Caco-2 (cell line): ENCODE results near the gene NOA1. TPM values are rescaled to one million over a fixed set of nuclear protein-coding genes. Genes with fewer than 3 reads are reported as not detected.
"Not testable (repeated sequence)": the region's sequence is repeated elsewhere in the genome, so short reads cannot be mapped to it uniquely, and the experiment has no call there.

Experiments used
- BruUV-seq: library from RNA; stranded (reverse); fragments of 400-500 nt; replicated peaks from 2 replicates; lab custom pipeline; 2021; lab: Mats Ljungman, UMichigan
- CTCF ChIA-PET: fragments of 300-600 bp; sonication (Branson Sonifier 250); formaldehyde crosslinking; loops from one replicate; lab custom pipeline; 2022; ENCODE audit warnings: antibody characterized with exemption; lab: Charles Lee
- POLR2A ChIA-PET: fragments of 300-600 bp; sonication (Branson Sonifier 250); formaldehyde crosslinking; loops from one replicate; lab custom pipeline; 2022; ENCODE audit warnings: antibody characterized with exemption; lab: Charles Lee
- DNase-seq, 2 experiments: peaks; one replicate each; pipeline versions ENCODE4 v3.0.0 to v3.0.0-alpha.2; 2020 to 2022
- H3K27me3 ChIP-seq: replicated peaks from 2 replicates; pipeline ENCODE4 v1.6.0; 2011; ENCODE audit warnings: low read length; ENCODE audit not compliant: control insufficient read depth, insufficient read depth
- H3K36me3 ChIP-seq: 2 replicates; pipeline ENCODE4 v1.5.1; 2011; ENCODE audit warnings: low read length; ENCODE audit not compliant: control insufficient read depth, insufficient read depth
- H3K4me1 ChIP-seq: fragments of 250-450 bp; sonication (Bioruptor Pico); 2 replicates; pipeline ENCODE4 v1.5.1; 2020; ENCODE audit warnings: mild to moderate bottlenecking
- H3K4me3 ChIP-seq: 2 replicates; pipeline ENCODE4 v1.5.1; 2011; ENCODE audit warnings: low read depth, mild to moderate bottlenecking, control low read depth, low read length
- H3K9me3 ChIP-seq: fragments of 250-450 bp; sonication (Bioruptor Pico); 2 replicates; pipeline ENCODE4 v1.5.1; 2020; ENCODE audit warnings: mild to moderate bottlenecking, moderate library complexity
- H3K27ac Mint-ChIP-seq: one replicate; pipeline ENCODE4 v1.8.0; 2022; ENCODE audit warnings: mixed read lengths; ENCODE audit not compliant: unreplicated experiment
- H3K27me3 Mint-ChIP-seq: one replicate; pipeline ENCODE4 v1.8.0; 2022; ENCODE audit warnings: mixed read lengths; ENCODE audit not compliant: insufficient read depth, unreplicated experiment
- H3K36me3 Mint-ChIP-seq: one replicate; pipeline ENCODE4 v1.8.0; 2022; ENCODE audit warnings: mild to moderate bottlenecking, mixed read lengths; ENCODE audit not compliant: insufficient read depth, unreplicated experiment
- H3K4me1 Mint-ChIP-seq: one replicate; pipeline ENCODE4 v1.8.0; 2022; ENCODE audit warnings: low read depth, mixed read lengths; ENCODE audit not compliant: unreplicated experiment
- H3K4me3 Mint-ChIP-seq: one replicate; pipeline ENCODE4 v1.8.0; 2022; ENCODE audit warnings: mild to moderate bottlenecking, moderate library complexity, mixed read lengths; ENCODE audit not compliant: unreplicated experiment
- H3K9me3 Mint-ChIP-seq: one replicate; pipeline ENCODE4 v1.8.0; 2022; ENCODE audit warnings: mixed read lengths; ENCODE audit not compliant: unreplicated experiment
- CTCF ChIP-seq, 2 experiments: fragments of 200-600 bp in 1 of 2; IDR thresholded peaks; 1 replicate in 1 of 2; 2 replicates in 1 of 2; pipeline versions ENCODE4 v1.5.1 to v1.8.0; 2011 to 2022; ENCODE audit warnings: antibody characterized with exemption in 1 of 2, control low read depth in 1 of 2, inconsistent platforms in 1 of 2, low read depth in 1 of 2, low read length in 1 of 2, mild to moderate bottlenecking in 1 of 2, moderate library complexity in 1 of 2; ENCODE audit not compliant: insufficient read depth in 1 of 2, severe bottlenecking in 1 of 2, unreplicated experiment in 1 of 2
- intact Hi-C: fragments of 100-400 bp; cut with micrococcal nuclease; formaldehyde crosslinking; loops from one replicate; pipeline ENCODE4 v1.10.0; 2022; ENCODE audit not compliant: unreplicated experiment
- total RNA-seq: library from RNA; stranded (reverse); gene quantifications from 2 replicates; pipeline ENCODE4 v1.2.3, GENCODE V29; 2022

Gene NOA1
- total RNA-seq, 1 experiment from 2014 or later: 26.3 TPM

GRCh38 chr4:56931924-56932323 lies 45.5 kb downstream of the NOA1 start:
- Mint-ChIP-seq H3K4me3 (no peak overlapping the region), H3K4me1 (no peaks in the 10 kb centered on the region), H3K27ac (no peak overlapping the region), H3K27me3 (no peaks in the 10 kb centered on the region), H3K9me3 (no peaks in the 10 kb centered on the region), H3K36me3 (peaks cover 37% of the 10 kb centered on the region)
- BruUV-seq: no TSS peak
- POLR2A ChIA-PET: no interaction called here
- Histone ChIP-seq H3K9me3 (no peaks in the 10 kb centered on the region), H3K27me3 (no peaks in the 10 kb centered on the region), H3K4me3 (no peak overlapping the region), H3K36me3 (no peaks in the 10 kb centered on the region; the same call in 1 of the 2 replicates), H3K4me1 (no peaks in the 10 kb centered on the region)
- no peak for DNase-seq
- CTCF ChIA-PET: no interaction called here
- intact Hi-C loops: no loop called here
- TF ChIP-seq CTCF (IDR thresholded peaks at IDR 0.05; ENCODE audit: insufficient read depth in 1 of 2, low read depth in 1 of 2, low read length in 1 of 2, severe bottlenecking in 1 of 2, unreplicated experiment in 1 of 2): no peak

- CTCF ChIA-PET: no interaction called here
Observed at GRCh38 chr4:56930638-56931037, 46.8 kb downstream of the NOA1 start.

GRCh38 chr4:56927196-56927595 lies 50.2 kb downstream of the NOA1 start:
- H3K4me3 Mint-ChIP-seq: no peak overlapping the region
- no peak for DNase-seq
- intact Hi-C loops: no loop called here
- BruUV-seq: no TSS peak
- ChIA-PET POLR2A (interaction anchor here (0.7 kb wide), 1 partner anchor 159 kb away, joined by 3 read pairs; no protein-coding TSS in a partner anchor), CTCF (no interaction called here)
- no peak overlapping the region for H3K27ac Mint-ChIP-seq
- no peak for TF ChIP-seq CTCF (IDR thresholded peaks at IDR 0.05; ENCODE audit: insufficient read depth in 1 of 2, low read depth in 1 of 2, low read length in 1 of 2, severe bottlenecking in 1 of 2, unreplicated experiment in 1 of 2)
- H3K36me3 ChIP-seq: no peaks in the 10 kb centered on the region; the same call in 1 of the 2 replicates
- H3K27me3 ChIP-seq: no peaks in the 10 kb centered on the region
- H3K4me1 ChIP-seq: no peaks in the 10 kb centered on the region
- H3K9me3 ChIP-seq: no peaks in the 10 kb centered on the region
- H3K36me3 Mint-ChIP-seq: peaks cover 64% of the 10 kb centered on the region
- H3K4me1 Mint-ChIP-seq: no peaks in the 10 kb centered on the region
- H3K4me3 ChIP-seq: no peak overlapping the region
- no peaks in the 10 kb centered on the region for H3K27me3 Mint-ChIP-seq
- no peaks in the 10 kb centered on the region for H3K9me3 Mint-ChIP-seq

More at GRCh38 chr4:56930638-56931037, 46.8 kb downstream of the NOA1 start:
- Histone ChIP-seq H3K9me3 (no peaks in the 10 kb centered on the region), H3K36me3 (no peaks in the 10 kb centered on the region; the same call in 1 of the 2 replicates), H3K4me1 (no peaks in the 10 kb centered on the region), H3K27me3 (no peaks in the 10 kb centered on the region), H3K4me3 (no peak overlapping the region)
- H3K9me3 Mint-ChIP-seq: no peaks in the 10 kb centered on the region
- no peaks in the 10 kb centered on the region for H3K27me3 Mint-ChIP-seq
- DNase-seq: no peak
- H3K4me1 Mint-ChIP-seq: no peaks in the 10 kb centered on the region
- H3K36me3 Mint-ChIP-seq: peaks cover 42% of the 10 kb centered on the region
- POLR2A ChIA-PET: no interaction called here
- H3K4me3 Mint-ChIP-seq: no peak overlapping the region
- intact Hi-C loops: no loop called here
- no TSS peak for BruUV-seq
- TF ChIP-seq CTCF (IDR thresholded peaks at IDR 0.05; ENCODE audit: insufficient read depth in 1 of 2, low read depth in 1 of 2, low read length in 1 of 2, severe bottlenecking in 1 of 2, unreplicated experiment in 1 of 2): no peak
- no peak overlapping the region for H3K27ac Mint-ChIP-seq

GRCh38 chr4:56914977-56915376 lies 62.4 kb downstream of the NOA1 start:
- H3K9me3 ChIP-seq, DNase-seq, H3K4me3 ChIP-seq, H3K27me3 ChIP-seq, H3K36me3 ChIP-seq, H3K27me3 Mint-ChIP-seq, H3K9me3 Mint-ChIP-seq, H3K27ac Mint-ChIP-seq, BruUV-seq, CTCF ChIA-PET, intact Hi-C loops, POLR2A ChIA-PET, H3K4me3 Mint-ChIP-seq: not testable (repeated sequence)
- Mint-ChIP-seq H3K36me3 (peaks cover 37% of the 10 kb centered on the region), H3K4me1 (peaks cover 15% of the 10 kb centered on the region)
- H3K4me1 ChIP-seq: peaks cover 16% of the 10 kb centered on the region
